NB4 (cell line): ENCODE data around the gene METAP1D.

Experiments used
- DNase-seq: peaks from one replicate; pipeline ENCODE4 v3.0.0; 2010; ENCODE audit warnings: low read depth
- H3K4me3 ChIP-seq: one replicate; pipeline ENCODE4 v1.5.1; 2011; ENCODE audit warnings: mild to moderate bottlenecking, low read depth, low read length, moderate library complexity
- MAX ChIP-seq: IDR thresholded peaks from 2 replicates; pipeline ENCODE4 v1.6.1; 2011; ENCODE audit warnings: low read depth, low read length
- MYC ChIP-seq: IDR thresholded peaks from 2 replicates; pipeline ENCODE4 v1.6.1; 2011; ENCODE audit warnings: low read depth, low read length
- POLR2A ChIP-seq: IDR thresholded peaks from 2 replicates; pipeline ENCODE4 v1.6.1; 2011; ENCODE audit warnings: mild to moderate bottlenecking; ENCODE audit not compliant: insufficient read length; ENCODE audit errors: extremely low read depth
- TF ChIP-seq, protein P1 (sequence below): IDR thresholded peaks from one replicate; pipeline ENCODE4 v1.5.1; 2012; ENCODE audit warnings: low read depth, low read length

The METAP1D gene

DNA sequence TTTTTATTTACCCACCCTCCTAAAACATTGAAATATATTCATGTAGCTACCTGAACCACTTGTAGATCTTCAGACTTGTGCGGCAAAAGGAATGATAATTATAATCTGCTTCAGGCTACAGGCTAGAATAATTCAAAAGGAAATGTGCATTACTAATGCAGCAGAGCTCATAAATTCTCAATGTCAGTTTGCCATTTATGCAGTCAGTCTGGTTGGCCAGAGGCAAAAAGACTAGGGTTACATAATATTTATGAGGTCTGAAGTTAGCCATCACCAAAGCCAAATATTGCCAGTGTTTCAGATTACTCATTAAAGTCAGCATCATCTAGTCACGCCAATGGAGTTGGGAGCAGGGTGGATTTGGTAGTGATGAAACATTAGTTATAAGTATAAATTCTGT lies 38.9 kb downstream of the METAP1D start:
- TF ChIP-seq MAX (no peak), MYC (no peak), POLR2A (no peak)
- TF ChIP-seq, protein P1, sequence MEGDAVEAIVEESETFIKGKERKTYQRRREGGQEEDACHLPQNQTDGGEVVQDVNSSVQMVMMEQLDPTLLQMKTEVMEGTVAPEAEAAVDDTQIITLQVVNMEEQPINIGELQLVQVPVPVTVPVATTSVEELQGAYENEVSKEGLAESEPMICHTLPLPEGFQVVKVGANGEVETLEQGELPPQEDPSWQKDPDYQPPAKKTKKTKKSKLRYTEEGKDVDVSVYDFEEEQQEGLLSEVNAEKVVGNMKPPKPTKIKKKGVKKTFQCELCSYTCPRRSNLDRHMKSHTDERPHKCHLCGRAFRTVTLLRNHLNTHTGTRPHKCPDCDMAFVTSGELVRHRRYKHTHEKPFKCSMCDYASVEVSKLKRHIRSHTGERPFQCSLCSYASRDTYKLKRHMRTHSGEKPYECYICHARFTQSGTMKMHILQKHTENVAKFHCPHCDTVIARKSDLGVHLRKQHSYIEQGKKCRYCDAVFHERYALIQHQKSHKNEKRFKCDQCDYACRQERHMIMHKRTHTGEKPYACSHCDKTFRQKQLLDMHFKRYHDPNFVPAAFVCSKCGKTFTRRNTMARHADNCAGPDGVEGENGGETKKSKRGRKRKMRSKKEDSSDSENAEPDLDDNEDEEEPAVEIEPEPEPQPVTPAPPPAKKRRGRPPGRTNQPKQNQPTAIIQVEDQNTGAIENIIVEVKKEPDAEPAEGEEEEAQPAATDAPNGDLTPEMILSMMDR, result no peak
- H3K4me3 ChIP-seq, result no peak overlapping the region
- DNase-seq, result no peak

GRCh38 chr2:172039011-172039704 lies 39.4 kb downstream of the METAP1D start:
- TF ChIP-seq MYC (no peak), MAX (no peak), POLR2A (no peak)
- TF ChIP-seq, protein P1, result no peak

DNA sequence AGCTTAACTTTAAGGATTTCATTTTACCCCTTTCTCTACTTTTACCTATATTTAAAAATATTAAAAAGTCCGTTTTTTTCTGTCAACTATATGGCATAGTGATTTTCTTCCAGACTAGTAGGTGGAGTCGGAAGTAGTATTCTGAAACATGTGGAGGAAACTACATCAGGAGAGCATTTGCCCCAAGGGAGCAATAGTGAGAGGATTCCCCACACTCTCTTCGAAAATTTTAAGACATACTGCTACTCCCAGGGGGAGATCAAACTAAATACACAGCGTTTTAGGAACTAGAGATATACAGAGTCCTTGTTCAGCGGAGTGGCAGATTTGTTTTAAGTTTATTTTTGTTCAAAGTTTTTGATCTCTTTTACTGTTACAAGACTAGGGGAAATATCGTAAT lies 40.6 kb downstream of the METAP1D start:
- no peak overlapping the region for H3K4me3 ChIP-seq
- DNase-seq, result no peak
- TF ChIP-seq, protein P1, result no peak
- TF ChIP-seq POLR2A, result no peak
- no peak for TF ChIP-seq MYC
- no peak for TF ChIP-seq MAX

More at GRCh38 chr2:172039011-172039704, 39.4 kb downstream of the METAP1D start:
- no peak overlapping the region for H3K4me3 ChIP-seq
- DNase-seq, result no peak

DNA sequence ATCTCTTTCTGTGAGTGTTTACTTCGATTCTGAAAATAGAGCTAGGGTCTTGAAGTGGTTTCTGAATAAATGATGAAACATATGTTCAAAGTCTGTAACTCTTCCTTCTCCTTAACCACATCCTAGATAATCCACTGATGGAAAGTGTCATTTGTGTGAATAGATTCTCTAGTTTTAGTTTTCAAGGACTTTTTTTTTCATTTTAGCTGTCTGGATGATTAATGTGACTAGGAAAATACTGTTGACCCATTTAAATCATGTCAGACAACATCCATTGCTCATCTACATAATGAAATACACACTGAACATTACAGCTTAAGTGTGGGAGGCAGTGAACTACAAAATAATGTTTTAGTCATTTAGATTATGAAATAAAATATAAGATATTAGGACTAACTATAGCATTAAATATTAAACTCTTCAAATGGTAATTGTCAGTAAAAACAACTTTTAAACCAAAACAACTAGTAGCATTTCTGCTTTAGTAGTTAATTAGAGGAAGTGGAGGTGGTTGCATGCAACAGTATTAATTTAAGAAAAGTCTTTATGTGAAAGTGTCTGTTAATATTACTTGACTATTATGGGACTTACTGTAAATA lies 46.4 kb downstream of the METAP1D start:
- TF ChIP-seq MYC, result no peak
- no peak for TF ChIP-seq POLR2A
- TF ChIP-seq, protein P1, result no peak
- TF ChIP-seq MAX, result no peak
- DNase-seq, result no peak
- no peak overlapping the region for H3K4me3 ChIP-seq

GRCh38 chr2:172046866-172047565 lies 47.3 kb downstream of the METAP1D start:
- no peak for TF ChIP-seq POLR2A
- TF ChIP-seq MYC, result no peak
- no peak for TF ChIP-seq MAX
- TF ChIP-seq, protein P1, result no peak
- no peak for DNase-seq
- H3K4me3 ChIP-seq, result no peak overlapping the region
